ENCODE measurements around the gene LY6G5C.
"Not testable (repeated sequence)": the region's sequence is repeated elsewhere in the genome, so short reads cannot be mapped to it uniquely, and the experiment has no call there.

The LY6G5C gene

GRCh38 chr6:31715022-31715958 is 34.4 kb upstream of the LY6G5C start, which contains the start of gene LY6G6D:
TSS of gene LY6G6D (plus strand) at chr6:31715348. CDS start at chr6:31715356, 8 bp downstream.
- FAIRE-seq: no peak

DNA sequence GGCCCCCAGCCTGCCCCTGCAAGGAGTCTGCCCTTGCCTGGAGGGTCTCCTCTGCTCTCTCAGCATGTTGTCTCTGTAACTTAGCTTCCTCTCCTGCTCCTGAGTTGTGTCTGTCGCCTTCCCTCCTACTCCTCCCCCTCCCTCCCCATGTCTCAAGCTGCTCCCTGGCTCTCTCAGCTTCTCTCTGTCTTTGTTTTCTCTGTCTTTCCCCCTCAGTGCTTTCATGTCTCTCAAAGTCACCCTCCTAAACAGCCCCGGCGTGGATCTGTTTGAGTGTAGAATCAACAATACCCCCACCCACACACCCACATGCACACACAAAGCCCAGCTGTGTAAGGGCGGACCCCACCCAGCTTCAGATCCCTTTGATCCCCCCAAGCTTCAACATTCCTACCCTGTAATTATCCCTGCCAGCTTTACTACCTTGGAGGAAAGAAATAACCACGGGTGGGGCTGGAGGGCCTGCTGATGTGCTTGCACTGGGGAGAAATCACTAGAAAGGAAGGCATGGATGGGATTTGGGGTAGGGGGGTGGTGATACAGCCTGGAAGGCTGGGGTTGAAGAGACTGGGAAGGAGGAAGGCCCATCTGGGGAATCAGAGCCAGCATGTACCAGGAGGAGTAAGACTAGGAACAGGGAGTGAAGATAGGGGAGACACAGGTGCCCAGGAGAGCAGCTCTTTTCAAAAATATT is 33.3 kb upstream of the LY6G5C start:
- no peak for FAIRE-seq

DNA sequence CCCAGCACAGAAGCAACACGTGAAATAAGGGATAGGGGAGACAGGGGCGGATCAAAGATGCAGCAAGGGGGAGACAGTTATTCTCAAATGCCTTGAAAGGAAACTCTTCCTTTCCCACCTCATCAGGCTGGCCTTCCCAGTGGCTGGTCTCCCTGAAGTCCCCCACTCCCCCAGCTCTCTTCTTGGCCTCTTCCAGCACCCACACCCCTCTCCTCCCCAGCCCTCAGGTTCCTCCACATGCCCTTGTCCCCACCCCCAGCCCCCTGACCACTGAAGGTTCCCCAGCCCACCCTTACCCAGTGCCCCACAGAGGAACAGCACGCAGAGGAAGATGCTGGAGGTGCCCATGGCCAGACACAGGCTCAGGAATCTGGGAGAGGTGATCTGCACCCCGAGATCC is 32.6 kb upstream of the LY6G5C start:
- FAIRE-seq: no peak

DNA sequence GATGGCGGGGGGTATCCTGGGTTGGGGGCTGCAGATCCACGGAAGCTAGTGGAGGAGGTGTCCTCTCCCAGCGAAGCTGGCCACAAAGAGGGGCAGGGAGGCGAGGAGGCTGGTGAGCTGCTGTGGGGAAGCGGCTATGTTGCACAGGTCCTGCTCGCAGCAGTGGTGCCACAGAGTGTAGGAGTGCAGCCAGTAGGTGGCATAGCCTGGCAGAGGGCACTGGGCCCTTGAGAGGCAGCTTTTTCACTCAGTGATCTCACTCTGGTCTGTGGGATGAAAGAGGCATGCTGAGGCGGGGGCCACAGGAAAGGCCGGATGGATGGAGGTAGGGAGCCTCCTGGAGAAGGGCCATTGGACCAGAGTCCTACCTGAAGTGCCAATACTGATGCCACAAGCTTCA is 31.4 kb upstream of the LY6G5C start:
- FAIRE-seq: no peak

GRCh38 chr6:31711233-31711632 is 30.4 kb upstream of the LY6G5C start:
- no peak for FAIRE-seq

DNA sequence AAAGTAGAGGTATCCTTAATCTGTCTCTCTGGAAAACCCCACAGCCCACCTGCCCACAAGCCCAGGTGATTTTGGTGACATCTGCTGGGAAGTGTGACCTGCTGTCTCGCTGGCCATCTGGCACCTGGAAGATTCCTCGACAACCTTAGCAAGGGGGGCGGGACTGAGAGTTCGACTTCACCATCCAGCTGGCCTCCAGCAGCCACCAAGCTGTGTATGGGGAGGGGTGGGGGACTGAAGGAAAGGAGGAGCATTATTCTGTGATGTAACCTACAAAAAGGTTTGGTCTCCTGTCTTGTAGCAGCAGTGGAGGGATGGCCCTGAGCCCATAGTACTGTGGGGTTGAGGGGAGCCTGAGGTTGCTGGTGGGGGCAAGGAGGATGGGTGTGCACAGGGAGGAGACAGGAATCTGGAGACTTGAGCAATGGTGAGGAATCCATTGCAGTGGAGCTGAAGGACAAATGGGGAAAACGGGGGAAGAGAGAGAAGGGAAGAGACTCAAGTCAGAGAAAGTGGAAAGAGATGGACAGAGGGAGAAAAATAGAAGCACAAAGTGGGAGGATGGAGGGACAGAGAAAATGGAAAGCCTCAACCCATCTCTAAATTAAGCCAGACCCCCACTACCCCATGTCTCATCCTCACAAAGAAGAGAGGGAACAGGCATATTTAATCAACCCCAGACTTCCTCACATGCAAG is 29.8 kb upstream of the LY6G5C start:
- FAIRE-seq: no peak

- not testable (repeated sequence) for FAIRE-seq
Observed at GRCh38 chr6:31709157-31709556, 28.3 kb upstream of the LY6G5C start.

DNA sequence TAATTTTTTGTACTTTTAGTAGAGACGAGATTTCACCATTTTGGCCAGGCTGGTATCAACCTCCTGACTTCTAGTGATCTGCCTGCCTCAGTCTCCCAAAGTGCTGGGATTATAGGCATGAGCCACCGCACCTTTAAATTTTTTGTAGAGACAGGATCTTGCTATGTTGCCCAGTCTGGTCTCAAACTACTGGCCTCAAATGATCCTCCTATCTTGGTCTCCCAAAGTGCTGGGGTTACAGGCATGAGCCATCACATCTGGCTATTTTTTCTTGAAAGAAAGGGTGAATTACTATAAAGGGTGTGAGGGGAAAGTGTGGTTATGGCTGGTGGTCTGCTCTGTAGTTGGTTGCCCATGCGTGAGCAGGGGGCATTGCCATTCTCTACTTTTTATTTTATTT is 27.4 kb upstream of the LY6G5C start:
- no peak for FAIRE-seq

DNA sequence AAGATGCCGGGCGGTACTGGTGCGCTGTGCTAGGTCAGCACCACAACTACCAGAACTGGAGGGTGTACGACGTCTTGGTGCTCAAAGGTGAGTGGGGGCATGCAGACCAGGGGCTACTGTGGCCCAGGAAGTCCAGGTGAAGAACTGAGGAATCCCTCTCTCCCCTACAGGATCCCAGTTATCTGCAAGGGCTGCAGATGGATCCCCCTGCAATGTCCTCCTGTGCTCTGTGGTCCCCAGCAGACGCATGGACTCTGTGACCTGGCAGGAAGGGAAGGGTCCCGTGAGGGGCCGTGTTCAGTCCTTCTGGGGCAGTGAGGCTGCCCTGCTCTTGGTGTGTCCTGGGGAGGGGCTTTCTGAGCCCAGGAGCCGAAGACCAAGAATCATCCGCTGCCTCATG is 26.8 kb upstream of the LY6G5C start:
- FAIRE-seq: no peak

GRCh38 chr6:31706599-31706998 is 25.7 kb upstream of the LY6G5C start, which contains the start of gene LY6G6F:
TSS of gene LY6G6F (plus strand) at chr6:31706866. CDS start at chr6:31706907, 41 bp downstream.
- FAIRE-seq: no peak

GRCh38 chr6:31705931-31706330 is 25.1 kb upstream of the LY6G5C start:
- FAIRE-seq: no peak

DNA sequence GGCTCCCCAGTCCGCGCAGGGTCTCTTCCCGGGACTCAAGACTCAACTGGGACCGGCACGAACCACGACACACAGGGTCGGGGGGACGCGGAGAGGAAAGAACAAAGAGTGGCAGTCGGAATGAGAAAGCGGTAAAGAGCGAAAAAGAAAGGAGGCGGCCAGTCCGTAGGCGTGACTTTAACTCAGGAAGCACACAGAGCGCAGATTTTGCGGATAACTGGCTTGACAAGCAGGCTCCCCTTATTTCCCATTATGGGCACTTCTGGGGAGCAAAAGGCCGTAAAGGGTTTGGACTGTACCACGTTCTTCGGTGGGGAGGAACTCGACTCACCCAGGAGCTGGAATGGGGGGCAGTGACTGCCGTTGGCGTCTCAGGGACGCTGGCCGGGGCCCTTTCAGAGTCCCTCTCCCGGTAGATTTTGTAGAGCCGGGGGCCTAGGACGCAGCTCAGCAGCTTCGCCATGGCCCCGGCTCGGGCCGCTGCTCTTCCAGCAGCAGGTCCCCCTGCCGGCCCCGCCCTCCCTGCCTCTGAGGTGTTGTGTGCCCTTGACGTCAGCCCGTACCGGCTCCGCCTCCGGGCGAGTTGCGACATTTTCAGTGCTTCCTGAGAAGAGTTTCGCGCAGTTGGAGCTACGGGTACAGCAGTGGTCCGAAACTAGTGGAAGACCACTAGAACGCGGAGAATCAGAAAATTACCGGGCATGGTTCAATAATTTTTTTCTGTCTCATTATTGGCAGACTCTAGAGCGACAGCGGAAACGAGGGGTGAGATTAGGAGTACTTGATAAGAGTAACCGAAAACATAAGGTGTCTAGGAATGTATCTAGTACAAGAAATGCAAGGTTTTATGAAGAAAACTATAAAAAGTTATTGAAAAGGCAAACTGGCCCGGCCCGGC is 22.2 kb upstream of the LY6G5C start, which contains the start of gene ABHD16A:
TSS of gene ABHD16A (minus strand) at position 506 of the 898 bp plus-strand sequence. CDS start at position 463, 43 bp downstream.
- FAIRE-seq: peak; percentile 90

- no peak for FAIRE-seq
Observed at GRCh38 chr6:31702405-31702818, 21.5 kb upstream of the LY6G5C start.

- no peak for FAIRE-seq
Observed at GRCh38 chr6:31701666-31702404, 21.0 kb upstream of the LY6G5C start.

- no peak for FAIRE-seq
Observed at GRCh38 chr6:31700740-31701401, 20.0 kb upstream of the LY6G5C start.

DNA sequence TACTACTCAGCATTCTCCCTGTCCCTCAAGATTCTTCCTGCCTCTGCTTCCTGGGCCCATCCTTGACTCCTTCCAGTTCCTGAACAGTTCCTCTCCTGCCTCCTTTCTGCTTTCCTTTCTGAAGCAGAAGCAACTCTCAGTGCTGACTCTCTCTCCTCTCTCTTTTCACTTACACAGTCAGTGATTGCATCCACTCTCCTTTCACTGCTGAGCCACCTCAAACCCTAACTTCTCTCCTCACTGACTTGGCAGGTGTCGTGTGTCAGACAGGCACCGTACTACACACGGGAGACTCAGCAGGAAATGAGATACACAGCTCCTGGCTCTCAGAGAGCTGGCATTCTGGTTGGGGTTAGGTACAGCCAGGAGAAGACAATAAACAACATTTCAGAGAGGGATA is 16.7 kb upstream of the LY6G5C start:
- no peak for FAIRE-seq

- no peak for FAIRE-seq
Observed at GRCh38 chr6:31693535-31693934, 12.7 kb upstream of the LY6G5C start.

GRCh38 chr6:31692886-31693285 is 12.0 kb upstream of the LY6G5C start:
- FAIRE-seq: no peak

DNA sequence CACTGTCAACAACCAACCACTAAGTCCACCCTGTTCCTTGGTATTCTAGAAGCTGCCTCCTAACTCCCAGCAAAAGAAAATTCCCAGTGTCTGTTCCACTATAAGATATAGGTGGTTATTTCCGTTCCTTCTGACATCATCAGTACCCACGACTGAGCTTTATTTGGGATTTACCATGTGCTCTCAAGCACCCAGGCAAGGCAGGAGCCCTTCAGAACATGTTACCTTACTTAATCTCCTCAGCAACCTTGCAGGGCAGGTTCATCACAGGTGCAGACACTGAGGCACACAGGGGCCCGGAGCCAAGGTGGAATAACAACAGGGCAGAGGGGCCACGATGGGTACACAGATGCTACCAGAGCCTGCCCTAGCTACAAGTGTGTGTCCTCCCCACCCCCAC is 11.5 kb upstream of the LY6G5C start:
- no peak for FAIRE-seq

- FAIRE-seq: no peak
Observed at GRCh38 chr6:31691564-31692108, 10.8 kb upstream of the LY6G5C start.

Data from endometrium (tissue), 2 donors.